ENCODE measurements around the gene TSSK3.
A peak's percentile ranks its signal among the peaks of the same experiment; 100 is the strongest.

The TSSK3 gene

DNA sequence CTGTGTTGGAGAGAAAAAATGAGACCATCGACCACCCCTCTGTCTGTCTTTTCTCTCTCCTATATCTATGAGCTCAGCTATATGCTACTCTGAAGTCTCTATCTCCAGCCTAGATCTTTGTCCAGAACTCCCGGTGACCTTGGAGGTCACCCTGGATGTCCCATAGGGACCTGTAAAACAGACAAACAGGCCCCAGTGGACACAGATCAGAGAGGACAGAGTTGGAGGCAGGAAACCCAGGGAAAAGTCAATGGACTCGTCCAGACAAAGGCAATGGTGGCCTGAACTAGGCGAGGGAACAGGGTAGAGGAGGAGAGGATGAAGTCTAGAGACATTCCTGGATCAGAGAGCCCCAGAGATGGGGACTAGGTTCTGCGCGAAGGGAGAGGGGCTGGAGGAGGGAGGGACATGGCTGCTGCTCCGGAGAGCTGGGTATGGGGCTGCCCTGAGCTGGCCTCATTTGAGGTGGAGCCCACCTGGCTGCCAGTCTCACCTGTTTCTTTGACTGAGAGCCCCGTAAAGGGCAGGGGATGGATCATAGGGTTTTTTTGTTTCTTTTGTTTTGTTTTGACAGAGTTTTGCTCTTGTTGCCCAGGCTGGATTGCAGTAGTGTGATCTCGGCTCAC lies 15.7 kb upstream of the TSSK3 start:
- TF ChIP-seq, protein P1, sequence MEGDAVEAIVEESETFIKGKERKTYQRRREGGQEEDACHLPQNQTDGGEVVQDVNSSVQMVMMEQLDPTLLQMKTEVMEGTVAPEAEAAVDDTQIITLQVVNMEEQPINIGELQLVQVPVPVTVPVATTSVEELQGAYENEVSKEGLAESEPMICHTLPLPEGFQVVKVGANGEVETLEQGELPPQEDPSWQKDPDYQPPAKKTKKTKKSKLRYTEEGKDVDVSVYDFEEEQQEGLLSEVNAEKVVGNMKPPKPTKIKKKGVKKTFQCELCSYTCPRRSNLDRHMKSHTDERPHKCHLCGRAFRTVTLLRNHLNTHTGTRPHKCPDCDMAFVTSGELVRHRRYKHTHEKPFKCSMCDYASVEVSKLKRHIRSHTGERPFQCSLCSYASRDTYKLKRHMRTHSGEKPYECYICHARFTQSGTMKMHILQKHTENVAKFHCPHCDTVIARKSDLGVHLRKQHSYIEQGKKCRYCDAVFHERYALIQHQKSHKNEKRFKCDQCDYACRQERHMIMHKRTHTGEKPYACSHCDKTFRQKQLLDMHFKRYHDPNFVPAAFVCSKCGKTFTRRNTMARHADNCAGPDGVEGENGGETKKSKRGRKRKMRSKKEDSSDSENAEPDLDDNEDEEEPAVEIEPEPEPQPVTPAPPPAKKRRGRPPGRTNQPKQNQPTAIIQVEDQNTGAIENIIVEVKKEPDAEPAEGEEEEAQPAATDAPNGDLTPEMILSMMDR (IDR thresholded peaks at IDR 0.05; ENCODE audit: extremely low read depth, insufficient read depth, missing control alignments): no peak
- in situ Hi-C loops (cut with MboI; ENCODE audit: low pct_unique_long_range_greater_than_20kb, low sequenced_read_pairs, unreplicated experiment): no loop called here

DNA sequence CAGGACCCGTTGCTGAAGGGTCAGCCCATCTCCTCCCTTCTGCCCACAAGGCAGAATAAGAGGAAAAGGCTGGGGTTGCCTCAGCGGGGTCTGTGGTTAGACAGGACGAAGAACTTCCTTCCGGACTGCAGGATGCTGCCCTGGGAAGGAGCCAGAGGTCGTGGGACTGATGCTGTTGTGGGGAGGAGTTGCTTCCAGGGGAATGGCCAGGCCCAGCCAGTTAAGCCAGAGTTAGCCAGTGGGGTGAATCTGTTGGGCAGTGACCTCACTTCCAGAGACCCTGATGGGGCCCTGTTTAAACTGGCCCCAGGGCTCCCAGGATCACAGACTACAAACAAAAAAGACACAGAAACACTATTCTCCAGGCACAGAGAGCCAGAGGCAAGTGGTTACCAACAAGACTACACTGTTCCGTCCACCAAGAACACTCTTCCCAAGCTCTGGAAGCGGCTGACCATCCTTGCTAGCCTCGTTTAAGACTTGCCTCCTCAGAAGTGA lies 13.1 kb upstream of the TSSK3 start:
- no peak for DNase-seq (ENCODE audit: low spot score)
- in situ Hi-C loops (cut with MboI; ENCODE audit: low pct_unique_long_range_greater_than_20kb, low sequenced_read_pairs, unreplicated experiment): no loop called here
- TF ChIP-seq, protein P1 (IDR thresholded peaks at IDR 0.05; ENCODE audit: extremely low read depth, insufficient read depth, missing control alignments): no peak

More for the DNA sequence above, 15.7 kb upstream of the TSSK3 start:
- no peak for DNase-seq (ENCODE audit: low spot score)

DNA sequence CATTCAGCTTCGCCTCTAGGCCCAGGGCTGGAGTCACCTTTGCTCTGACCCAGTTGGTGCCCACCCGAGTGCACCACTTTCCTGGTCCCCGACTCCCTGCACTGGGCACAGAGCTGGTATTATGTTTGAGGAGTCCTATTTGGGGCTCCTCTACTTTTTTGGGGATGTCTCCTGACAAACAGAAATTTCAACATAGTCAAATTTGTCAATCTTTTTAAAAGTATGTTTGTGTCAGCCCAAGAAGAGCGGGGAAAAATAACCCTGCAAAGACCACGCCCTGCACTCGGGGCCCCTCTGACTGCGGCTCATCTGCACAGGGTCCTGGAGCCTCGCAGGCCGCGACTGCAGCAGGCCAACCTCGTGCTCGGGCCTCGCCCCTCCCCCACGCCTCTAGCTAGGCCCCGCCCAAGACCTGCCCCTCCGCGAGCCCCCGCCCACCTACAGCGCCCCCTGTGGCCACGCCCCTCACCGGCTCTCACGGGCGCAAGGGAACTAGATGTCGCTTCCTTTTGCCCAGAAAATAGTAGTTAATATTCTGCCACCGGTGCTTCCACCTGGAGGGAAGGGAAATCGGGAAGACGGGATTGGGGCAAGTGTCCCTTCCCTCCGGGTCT lies 11.4 kb upstream of the TSSK3 start:
- TF ChIP-seq, protein P1 (IDR thresholded peaks at IDR 0.05; ENCODE audit: extremely low read depth, insufficient read depth, missing control alignments): peak; percentile 31
- in situ Hi-C loops (cut with MboI; ENCODE audit: low pct_unique_long_range_greater_than_20kb, low sequenced_read_pairs, unreplicated experiment): no loop called here
- peak; percentile 84 for DNase-seq (ENCODE audit: low spot score)

DNA sequence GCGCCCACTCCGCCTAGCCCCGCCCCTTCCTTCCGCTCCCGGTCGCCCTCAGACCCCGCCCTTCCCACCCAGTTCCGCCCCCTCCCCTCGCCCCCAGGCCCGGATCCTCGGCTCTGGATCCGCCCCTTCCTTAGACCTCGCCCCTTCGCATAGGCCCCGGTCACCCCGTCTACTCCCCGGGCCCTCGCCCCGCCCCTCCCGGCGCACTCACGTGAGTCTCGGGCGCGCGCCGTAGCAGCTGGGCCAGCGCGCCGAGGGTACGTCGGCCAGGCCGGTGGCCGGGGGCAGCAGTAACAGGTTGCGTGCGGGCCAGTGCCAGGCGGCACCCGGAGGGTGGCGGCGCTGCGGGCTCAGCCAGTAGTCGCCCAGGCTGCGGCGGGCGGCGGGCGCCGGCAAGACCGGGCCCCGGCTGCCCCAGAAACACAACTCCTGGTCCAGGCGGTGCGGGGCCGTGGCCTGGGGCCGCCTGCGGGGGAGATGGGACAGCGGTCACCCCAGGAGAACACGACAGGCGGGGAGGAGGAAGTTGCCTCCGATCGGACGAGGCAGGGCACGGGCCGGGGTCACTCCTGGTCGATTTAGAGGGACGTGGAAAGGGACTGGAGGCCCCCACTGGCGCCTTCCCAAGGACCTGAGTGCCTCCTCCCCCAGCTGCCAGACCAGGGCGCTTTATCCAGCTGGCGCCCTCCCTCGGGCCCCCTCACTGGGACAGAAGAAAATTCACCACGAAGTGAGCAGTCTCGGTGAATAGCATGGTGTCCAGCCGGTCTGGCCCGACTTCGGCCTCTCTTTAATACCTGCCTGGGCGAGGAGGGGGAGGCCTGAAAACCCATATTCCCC lies 10.7 kb upstream of the TSSK3 start:
- TF ChIP-seq, protein P1 (IDR thresholded peaks at IDR 0.05; ENCODE audit: extremely low read depth, insufficient read depth, missing control alignments): no peak

DNA sequence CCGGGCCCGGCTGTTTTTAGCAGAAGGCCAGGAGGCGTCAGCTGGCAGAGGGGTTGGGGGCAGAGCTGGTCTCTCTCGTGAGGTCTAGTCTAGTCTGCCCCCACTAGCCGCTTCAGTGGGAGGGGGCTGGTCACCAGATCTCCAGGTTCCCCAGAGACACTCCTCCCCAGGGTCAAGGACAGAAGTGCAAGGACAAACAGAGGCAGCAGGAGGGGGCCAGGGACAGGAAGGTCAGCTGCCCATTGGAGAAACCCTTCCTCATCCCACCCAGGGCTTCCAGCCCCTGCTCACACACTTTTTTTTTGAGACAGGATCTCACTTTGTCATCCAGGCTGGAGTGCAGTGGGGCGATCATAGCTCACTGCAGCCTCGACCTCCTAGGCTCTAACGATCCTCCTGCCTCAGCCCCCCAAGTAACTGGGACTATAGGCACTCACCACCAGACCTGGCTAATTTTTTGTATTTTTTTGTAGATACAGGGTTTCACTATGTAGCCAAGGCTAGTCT lies 10.0 kb upstream of the TSSK3 start:
- in situ Hi-C loops (cut with MboI; ENCODE audit: low pct_unique_long_range_greater_than_20kb, low sequenced_read_pairs, unreplicated experiment): no loop called here
- DNase-seq (ENCODE audit: low spot score): no peak
- TF ChIP-seq, protein P1 (IDR thresholded peaks at IDR 0.05; ENCODE audit: extremely low read depth, insufficient read depth, missing control alignments): no peak

More for the DNA sequence above, 10.7 kb upstream of the TSSK3 start:
- DNase-seq (ENCODE audit: low spot score): peak; percentile 99
- in situ Hi-C loops (cut with MboI; ENCODE audit: low pct_unique_long_range_greater_than_20kb, low sequenced_read_pairs, unreplicated experiment): no loop called here

DNA sequence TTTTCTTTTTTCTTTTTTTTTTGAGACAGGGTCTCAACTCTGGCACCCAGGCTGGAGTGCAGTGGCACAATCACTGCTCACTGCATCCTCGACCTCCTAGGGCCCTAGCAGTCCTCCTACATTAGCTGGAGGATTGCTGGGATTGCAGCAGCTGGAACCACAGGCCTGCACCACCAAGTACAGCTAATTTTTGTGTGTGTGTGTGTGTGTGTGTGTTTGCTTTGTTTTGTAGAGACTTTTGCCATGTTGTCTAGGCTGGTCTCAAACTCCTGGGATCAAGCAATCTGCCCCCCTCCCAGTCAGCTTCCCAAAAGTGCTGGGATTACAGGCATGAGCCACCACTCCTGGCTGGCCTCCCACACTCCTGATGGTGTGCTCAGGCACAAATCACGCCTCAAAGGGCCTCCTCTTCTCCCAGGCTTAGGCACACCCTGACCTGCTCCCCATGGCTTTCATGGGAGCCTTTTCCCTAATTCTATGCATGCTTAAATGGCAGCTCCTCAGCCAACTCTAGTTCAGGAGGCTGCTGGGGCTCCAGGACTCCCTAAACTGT lies 9.4 kb upstream of the TSSK3 start:
- DNase-seq (ENCODE audit: low spot score): no peak
- in situ Hi-C loops (cut with MboI; ENCODE audit: low pct_unique_long_range_greater_than_20kb, low sequenced_read_pairs, unreplicated experiment): no loop called here
- TF ChIP-seq, protein P1 (IDR thresholded peaks at IDR 0.05; ENCODE audit: extremely low read depth, insufficient read depth, missing control alignments): no peak

Measured in GM13977 (cell line).